DND-41 (cell line): ENCODE data around the gene GAGE10.
"Not testable (repeated sequence)": the region's sequence is repeated elsewhere in the genome, so short reads cannot be mapped to it uniquely, and the experiment has no call there.

ENCODE experiments used
- CTCF ChIP-seq: IDR thresholded peaks from 2 replicates; pipeline ENCODE4 v1.5.1; 2012; ENCODE audit warnings: borderline replicate concordance, low read length, moderate library complexity, mild to moderate bottlenecking; ENCODE audit not compliant: poor library complexity, severe bottlenecking; ENCODE audit errors: extremely low read depth
- EZH2 ChIP-seq: IDR thresholded peaks from 3 replicates; pipeline ENCODE4 v1.6.1; 2012; ENCODE audit warnings: borderline replicate concordance, low read depth, mild to moderate bottlenecking, moderate library complexity, low read length, inconsistent platforms; ENCODE audit not compliant: severe bottlenecking

GRCh38 chrX:49345402-49345801 lies 42.0 kb downstream of the GAGE10 start:
- TF ChIP-seq CTCF, EZH2: not testable (repeated sequence)
